Activated CD8-positive, alpha-beta memory T cell treated with anti-CD3 and anti-CD28 coated beads, Interleukin-2, amount 50 U/mL, for 1 hour (primary cell): ENCODE results near the gene TEX28.
"Not testable (repeated sequence)": the region's sequence is repeated elsewhere in the genome, so short reads cannot be mapped to it uniquely, and the experiment has no call there.

Source experiments
- DNase-seq: peaks from one replicate; pipeline ENCODE4 v3.0.0-alpha.2; 2020; ENCODE audit errors: extremely low read depth

The TEX28 gene

DNA sequence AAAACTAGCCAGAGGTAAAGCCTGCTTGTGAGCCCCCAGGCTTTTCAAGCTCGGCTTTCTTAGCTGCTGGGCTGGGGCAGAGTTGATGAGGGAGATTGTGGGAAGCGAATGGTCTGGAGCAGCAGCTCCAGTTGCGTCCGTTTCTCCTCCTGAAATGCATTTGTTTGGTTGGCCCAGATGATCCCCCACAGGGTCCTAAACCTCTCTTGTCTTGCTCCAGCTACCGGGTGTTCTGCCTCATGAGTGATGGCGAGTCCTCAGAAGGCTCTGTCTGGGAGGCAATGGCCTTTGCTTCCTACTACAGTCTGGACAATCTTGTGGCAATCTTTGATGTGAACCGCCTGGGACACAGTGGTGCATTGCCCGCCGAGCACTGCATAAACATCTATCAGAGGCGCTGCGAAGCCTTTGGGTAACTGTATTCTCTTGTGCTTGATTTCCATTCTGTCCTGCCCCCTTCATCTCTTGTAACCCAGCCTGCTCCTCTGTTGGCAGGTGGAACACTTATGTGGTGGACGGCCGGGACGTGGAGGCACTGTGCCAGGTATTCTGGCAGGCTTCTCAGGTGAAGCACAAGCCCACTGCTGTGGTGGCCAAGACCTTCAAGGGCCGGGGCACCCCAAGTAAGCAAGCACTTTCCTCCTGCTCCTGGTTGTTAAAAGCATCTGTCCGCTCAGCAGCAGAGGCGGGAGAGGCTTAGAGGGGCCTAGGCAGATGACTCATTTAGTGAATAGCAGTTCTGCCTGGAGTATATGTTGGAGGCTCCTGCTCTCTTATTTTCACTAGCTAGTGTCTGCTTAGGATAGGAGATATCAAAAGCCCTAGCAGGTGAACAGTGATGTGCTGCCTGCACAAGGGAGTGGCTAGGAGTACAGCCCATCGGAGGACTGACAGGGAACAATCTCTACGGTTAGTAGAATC is 16.0 kb upstream of the TEX28 start:
- no peak for DNase-seq

DNA sequence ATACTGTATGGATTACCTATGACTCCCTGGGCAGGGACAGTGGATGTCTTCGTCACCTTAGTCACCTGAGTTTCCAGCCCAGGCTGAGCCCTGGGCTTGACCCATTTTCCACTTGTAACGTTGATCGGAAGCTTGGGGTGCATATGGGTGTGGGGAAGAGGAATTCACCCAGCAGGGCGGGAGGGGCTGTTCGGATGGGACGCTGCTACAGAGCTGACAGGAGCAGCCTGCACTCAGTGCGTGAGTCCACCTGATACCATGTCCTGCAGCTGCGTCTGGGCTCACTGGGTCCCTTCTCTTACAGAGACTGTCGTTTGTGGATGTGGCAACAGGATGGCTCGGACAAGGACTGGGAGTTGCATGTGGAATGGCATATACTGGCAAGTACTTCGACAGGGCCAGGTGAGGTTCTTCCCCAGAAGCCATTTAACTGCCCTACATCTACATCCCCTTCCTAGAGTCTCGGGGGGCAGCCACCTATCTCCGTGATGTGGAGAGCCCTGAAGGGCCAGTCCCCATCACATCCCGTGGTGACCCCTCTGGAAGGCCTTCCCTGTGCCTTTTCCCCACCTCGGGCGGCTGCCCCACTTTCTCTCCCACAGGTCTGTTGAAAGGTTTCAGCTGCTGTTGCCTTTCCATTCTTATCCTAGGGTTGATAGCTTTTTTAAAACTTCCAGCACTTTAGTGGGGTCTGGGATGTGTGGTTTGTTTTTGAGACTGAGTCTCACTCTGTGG is 14.3 kb upstream of the TEX28 start:
- no peak for DNase-seq

DNA sequence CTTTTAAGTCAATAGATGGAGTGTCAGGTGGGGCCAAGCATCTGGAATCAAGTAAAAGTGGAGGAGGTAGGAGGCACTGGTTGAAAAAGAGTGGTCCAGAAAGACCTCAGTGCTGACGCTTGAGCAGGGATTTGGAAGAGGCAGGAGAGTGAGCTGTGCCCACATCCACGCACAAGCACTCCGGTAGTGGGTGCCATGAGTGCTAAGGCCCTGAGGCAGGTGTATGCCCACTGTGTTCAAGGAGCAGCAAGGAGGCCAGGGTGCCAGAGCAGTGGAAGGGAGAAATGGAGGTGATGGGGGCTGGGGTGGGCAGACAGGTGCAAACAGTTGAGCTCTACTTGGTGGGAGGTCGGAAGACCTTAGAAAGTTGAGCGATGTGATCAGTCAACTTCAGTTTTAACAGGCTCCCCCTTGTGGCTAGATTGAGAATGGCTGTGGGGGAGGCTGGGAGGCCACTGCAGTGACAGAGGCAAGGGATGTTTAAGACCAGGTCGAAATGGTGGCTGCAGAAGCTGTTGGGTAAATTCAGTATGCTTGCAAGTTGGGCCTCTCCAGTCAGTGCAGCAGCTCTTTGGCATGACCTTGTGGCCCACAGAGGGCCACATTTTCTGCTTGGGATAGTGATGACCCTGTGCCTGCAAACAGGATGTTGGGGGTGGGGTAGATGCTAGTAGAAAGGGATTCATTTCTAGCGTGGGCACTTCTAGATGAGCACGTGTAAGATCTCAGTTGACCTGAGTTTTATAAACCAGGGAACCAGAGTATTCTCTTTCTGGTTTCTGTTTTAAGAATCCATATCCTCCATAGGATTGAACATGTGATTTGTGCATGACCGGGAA is 13.4 kb upstream of the TEX28 start:
- peak; percentile 47 for DNase-seq

DNA sequence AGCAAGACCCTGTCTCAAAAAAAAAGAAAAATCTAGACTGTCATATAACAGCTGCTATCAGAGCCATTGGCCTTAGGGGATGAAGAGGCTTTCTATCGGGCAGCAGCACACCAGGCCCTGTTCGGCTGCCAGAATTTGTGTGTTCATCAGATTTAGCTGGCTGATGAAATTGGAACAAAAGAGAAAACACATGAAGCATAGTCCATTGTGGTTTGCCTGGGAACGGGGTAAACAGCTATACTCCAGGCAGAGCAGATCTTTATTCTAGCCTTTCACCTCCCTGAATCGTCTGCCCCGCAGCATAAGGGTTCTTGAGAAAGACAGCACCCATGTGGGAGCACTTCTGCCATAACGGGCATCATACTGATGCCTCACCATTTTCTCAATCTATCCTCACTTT is 12.3 kb upstream of the TEX28 start:
- no peak for DNase-seq

DNA sequence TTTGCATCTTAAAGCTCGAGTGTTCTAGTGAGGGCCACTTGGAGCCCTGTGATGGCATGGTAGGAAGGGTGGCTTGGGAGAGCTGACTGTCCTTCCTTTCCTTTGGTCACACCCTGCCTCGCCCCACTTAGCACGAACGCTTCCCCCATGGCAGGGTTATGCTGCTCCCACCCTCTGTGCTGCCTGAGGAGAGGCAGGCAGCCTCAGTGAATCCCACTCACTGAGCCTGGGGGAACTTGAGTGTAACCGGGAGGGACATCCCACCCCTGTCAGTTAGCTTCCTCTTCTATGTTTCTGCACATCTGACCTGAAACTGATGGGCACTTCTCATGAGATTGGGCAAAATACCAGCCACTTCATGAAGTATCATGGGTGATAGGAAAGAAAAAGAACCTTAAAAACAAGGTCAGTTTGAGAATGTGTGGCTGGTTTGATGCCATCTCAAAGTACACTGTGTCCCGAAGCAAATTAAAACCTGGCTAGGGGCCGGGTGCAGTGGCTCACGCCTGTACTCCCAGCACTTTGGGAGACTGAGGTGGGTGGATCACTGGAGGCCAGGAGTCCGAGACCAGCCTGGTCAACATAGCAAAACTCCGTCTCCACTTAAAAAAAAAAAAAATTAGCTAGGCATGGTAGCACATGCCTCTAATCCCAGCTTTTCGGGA is 10.7 kb upstream of the TEX28 start:
- DNase-seq = no peak

DNA sequence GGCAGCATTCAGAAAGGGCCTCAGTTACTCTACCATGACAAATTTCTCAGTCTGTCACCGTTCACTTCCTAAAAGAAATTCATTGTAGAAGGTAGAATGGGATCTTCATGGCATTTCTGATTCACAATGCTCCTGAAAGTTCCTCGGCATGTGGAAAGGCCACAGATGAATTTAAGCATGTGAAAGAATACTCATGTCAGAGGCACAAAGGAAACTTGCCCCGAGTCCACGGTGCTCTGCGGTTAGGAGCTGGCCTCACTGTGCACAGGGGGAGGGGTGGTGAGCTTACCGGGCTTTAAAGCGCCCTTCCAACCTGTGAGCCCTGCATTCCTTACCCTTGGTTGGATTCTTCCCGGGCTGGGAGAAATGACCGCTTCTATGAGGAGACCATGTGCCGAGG is 9.9 kb upstream of the TEX28 start:
- no peak for DNase-seq

DNA sequence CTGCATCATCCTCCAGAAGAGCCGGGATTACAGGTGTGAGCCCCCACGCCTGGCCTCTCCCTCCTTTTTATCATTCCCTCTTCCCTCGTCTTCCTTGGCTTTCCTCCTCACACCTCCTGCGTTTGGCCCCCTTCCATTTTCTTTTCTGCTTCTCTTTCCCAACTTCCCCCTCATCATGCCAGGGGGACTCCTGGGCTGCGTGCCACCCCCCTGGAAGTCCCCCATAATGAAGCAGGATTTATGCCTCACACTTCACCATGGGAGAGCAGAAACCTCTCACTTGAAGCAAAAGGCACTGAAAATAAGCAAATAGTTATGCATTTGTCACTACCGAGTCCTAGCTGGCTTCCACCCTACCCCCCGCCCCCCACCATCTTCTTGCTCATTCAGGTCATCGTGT is 8.6 kb upstream of the TEX28 start:
- DNase-seq = no peak

DNA sequence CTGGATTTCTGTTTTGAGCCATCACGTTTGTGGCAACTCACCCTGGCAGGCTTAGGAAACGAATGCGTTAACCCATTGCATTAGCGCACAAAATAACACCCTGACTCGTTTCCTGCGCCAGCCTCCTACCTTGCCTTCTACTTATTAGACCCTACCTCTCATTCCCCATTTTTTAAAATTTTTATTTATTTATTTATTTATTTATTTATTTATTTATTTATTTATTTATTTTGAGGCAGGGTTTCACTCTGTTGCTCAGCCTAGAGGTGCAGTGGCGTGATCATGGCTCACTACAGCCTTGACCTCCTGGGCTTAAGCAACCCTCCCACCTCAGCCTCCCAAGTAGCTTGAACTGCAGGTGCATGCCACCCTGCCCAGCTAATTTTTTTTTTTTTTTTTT is 8.1 kb upstream of the TEX28 start:
- not testable (repeated sequence) for DNase-seq

DNA sequence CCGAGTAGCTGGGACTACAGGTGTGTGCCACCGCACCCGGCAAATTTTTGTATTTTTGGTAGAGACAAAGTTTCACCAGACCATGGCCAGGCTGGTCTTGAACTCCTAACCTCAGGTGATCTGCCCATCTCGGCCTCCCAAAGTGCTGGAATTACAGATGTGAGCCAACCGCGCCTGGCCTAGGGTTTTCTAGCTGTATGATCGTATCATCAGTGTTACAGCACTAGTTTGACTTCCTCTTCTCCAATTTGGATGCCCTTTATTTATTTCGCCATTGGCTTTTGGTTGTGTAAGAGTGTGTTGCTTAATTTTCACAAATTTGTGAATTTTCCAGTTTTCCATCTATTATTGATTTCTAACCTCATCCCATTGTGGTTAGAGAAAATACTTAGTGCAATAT is 5.9 kb upstream of the TEX28 start:
- DNase-seq = no peak

DNA sequence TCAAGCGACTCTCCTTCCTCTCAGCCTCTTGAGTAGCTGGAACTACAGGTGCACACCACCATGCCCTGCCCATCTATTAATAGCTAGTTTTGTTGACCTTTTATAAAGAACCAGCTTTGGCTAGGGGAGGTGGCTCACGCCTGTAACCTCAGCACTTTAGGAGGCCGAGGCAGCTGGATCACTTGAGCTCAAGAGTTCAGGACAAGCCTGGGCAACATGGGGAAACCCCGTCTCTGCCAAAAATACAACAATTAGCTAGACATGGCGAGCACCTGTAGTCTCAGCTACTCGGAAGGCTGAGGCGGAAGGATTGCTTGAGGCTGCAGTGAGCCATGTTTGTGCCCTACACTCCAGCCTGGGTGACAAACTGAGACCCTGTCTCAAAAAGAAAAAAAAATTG is 3.4 kb upstream of the TEX28 start:
- no peak for DNase-seq

DNA sequence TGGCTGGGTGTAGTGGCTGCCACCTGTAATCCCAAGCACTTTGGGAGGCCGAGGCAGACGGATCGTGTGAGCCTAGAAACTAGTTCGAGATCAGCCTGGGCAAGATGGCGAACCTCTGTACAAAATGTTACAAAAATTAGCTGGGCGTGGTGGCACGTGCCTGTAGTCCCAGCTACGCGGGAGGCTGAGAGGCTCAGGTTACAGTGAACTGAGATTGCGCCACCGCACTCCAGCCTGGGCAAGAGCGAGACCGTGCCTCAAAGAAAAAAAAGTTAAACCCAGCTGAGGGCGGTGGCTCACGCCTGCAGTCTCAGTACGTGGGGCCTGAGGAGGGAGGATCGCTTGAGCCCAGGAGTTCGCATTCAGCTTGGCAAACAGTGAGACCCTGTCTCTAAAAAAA is 1.8 kb upstream of the TEX28 start:
- no peak for DNase-seq

DNA sequence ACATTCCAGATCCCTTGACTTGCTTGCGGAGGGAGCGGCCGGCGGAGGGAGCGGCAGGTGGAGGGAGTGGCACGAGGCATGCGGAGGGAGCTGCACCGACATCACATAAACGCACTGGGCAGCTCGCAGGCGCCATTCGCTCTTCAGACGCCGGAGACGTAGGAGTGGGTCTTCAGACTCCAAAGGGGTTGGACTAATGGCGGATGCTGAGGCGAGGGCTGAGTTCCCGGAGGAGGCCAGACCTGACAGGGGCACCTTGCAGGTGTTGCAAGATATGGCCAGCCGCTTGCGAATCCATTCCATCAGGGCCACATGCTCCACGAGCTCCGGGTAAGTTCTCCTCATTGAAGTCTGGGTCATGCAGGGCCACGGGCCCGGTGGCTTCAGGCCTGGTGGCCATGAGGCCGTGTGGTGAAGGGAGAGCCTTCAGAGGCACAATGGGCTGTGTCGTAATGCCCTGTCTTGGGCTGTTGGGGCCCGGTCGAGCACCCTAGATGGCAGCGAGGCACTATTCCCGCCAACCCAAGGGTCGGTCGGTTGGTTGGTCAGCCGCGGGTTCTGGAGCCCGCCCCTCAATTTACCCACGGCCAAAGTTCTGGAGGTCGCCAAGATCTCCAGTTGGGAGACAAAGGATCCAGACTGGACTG is 863 bp upstream of the TEX28 start, which contains the start of gene TKTL1:
Gene TKTL1, plus strand, starts transcription at position 132 of the 647 bp plus-strand sequence. Its CDS starts 65 bp downstream, at position 197.
- DNase-seq = no peak

DNA sequence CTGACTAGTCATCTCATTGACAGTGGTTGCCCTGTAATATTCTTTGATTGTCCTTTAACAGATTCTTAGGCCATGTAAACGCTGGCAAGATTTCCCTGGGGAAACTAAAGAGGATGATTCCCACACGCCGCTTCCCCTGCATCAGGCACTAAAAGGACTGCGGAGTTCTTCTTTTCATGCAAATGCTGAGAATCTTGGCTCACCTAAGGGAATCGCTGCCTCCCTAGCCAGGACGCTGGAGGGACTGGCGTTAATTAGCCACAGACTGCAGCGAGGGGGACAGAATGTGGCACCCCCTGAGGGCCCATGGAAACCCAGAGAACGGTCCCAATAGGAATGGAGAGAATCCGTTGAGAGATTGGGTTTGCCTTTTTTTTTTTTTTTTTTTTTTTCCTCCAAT is 8.5 kb downstream of the TEX28 start:
- DNase-seq = not testable (repeated sequence)

DNA sequence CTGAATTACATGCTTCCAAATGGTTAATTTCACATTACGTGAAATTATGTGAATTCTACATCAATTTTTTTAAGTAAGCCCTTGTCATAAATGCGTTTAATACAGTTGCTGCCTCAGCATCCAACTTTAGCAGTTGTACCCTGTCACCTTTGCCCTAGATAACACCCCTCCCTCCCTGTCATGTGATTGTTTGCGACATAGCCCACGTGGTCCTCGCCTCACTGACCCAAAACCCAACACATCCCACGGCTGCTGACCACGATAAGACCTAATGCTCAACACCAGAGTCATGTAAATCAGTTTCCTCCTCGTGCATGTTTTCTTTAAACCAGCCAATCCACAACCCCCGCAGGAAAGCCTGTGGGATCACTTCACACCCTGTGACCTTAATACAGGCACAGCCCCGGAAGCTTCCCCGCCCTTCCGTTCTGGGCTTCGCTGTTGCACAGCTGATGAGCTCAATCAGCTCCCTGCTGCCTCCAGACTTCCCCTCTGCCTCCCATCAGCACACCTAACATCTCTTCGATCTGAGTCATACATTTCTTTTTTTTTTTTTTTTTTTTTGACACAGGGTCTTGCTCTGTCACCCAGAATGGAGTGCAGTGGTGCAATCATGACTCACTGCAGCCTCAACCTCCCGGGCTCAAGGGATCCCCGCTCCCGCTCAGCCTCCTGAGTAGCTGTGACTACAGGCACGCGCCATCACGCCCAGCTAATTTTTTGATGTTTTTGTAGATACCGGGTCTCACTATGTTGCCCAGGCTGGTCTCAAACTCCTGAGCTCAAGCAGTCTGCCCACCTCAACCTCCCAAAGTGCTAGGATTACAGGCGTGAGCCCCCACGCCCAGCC is 10.2 kb downstream of the TEX28 start:
- DNase-seq = not testable (repeated sequence)

DNA sequence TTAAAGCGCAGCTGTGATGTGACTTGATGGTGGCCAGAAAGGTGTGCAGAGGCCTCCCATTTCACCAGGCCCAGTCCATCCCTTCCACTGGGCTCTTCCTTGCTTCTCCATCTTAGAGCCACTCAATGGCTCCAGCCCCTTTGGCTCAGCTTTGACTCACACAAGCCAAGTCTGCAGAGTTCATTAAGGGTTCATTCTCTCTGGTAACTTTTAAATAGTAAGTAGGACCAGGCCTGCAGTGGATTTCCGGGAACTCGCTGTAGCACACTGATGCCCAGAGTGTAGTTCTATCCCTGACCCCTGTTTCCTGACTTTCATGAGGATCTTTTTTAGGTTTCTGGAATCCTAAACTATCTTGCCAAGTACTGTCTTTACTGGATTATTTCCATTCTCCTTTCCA is 25.7 kb downstream of the TEX28 start:
- not testable (repeated sequence) for DNase-seq

DNA sequence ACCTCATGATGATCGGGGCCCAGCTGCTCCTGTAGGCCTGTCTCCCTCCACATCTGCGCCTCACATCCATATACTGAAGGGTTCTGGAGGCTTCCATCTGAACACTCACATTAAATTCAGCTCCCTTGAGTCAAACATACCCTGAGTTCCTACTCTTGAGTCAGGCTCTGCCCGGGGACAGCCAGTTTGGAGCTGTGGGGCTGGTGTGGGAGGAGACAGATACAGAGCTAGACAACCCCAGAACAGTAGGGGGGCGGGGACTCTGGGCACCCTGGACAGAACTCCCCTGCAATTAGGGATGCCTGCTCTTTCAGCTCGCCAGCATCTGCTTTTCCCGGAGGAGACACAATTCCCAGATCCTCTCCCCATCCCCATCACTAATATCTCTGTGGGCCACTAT is 31.9 kb downstream of the TEX28 start:
- DNase-seq = not testable (repeated sequence)

DNA sequence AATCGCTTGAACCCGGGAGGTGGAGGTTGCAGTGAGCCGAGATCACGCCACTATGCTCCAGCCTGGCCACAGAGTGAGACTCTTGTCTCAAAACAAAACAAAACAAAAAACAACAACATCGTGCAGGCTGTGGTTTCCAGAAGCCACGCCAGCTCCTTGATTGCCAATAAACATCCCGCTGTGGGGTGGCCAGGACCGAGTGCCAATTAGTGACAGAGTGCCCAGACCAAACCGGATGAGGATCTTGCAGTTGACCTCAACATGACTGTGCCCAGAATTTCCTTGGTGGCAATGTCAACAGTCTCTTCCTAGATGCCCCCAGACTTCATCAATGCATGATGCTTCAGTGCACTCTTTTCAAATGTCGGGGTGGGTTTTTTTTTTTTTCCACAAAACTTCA is 36.2 kb downstream of the TEX28 start:
- not testable (repeated sequence) for DNase-seq

DNA sequence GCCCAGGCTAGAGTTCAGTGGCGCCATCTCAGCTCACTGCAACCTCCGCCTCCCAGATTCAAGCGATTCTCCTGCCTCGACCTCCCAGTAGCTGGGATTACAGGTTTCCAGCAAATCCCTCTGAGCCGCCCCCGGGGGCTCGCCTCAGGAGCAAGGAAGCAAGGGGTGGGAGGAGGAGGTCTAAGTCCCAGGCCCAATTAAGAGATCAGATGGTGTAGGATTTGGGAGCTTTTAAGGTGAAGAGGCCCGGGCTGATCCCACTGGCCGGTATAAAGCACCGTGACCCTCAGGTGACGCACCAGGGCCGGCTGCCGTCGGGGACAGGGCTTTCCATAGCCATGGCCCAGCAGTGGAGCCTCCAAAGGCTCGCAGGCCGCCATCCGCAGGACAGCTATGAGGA is 37.6 kb downstream of the TEX28 start, which contains the start of gene OPN1MW3:
Gene OPN1MW3, plus strand, starts transcription at position 301 of the 400 bp plus-strand sequence. Its CDS starts 38 bp downstream, at position 339.
- not testable (repeated sequence) for DNase-seq

DNA sequence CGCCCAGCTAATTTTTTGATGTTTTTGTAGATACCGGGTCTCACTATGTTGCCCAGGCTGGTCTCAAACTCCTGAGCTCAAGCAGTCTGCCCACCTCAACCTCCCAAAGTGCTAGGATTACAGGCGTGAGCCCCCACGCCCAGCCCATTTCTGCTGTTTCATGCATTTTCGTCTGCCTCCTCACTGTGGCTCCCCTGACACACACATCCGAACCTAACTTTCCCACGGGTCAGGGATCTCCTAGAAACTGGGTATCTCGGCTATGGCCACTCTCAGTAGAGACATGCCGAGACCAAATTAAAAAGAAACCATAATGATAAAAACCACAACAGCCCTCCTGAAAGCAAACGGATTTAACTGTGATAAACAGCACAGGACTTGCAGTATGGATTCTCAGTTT is 46.8 kb downstream of the TEX28 start:
- not testable (repeated sequence) for DNase-seq
